Transverse colon (tissue), 4 donors: ENCODE data around the gene FITM2.

Source experiments
- POLR2AphosphoS5 ChIP-seq, 3 donors: sonication (generic); formaldehyde crosslinking; IDR thresholded peaks; one replicate each; pipeline ENCODE4 v1.6.1; 2016; ENCODE audit warnings: antibody characterized with exemption in 3 of 3
- TF ChIP-seq, protein P1 (sequence below), 5 experiments: fragments of 200-600 bp in 3 of 5; fragments of 450-650 bp in 2 of 5; sonication (generic) in 3 of 5; IDR thresholded peaks; 1 replicate in 2 of 5; 2 replicates in 3 of 5; pipeline ENCODE4 v1.5.1; 2016 to 2017; ENCODE audit warnings: antibody characterized with exemption in 5 of 5, inconsistent platforms in 3 of 5, mild to moderate bottlenecking in 2 of 5, moderate library complexity in 1 of 5

DNA sequence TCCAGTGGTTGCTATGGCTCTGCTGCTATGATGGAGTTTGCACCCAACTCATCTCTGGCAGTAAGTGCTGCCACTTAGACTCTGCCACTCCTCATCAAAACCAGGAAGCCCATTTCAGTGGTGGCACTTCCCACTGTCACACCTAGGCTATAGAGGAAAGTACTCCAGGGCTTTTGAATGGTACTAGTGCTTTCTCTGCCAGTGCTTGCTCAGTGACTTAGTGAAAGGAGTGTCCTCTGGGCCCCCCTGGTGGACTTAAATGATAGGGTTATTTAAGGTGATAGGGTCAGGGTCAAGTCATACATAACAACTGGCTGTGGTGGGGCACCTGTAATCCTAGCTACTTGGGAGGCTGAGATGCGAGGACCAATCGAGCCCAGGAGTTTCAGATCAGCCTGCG is 22.8 kb downstream of the FITM2 start:
- TF ChIP-seq, protein P1, sequence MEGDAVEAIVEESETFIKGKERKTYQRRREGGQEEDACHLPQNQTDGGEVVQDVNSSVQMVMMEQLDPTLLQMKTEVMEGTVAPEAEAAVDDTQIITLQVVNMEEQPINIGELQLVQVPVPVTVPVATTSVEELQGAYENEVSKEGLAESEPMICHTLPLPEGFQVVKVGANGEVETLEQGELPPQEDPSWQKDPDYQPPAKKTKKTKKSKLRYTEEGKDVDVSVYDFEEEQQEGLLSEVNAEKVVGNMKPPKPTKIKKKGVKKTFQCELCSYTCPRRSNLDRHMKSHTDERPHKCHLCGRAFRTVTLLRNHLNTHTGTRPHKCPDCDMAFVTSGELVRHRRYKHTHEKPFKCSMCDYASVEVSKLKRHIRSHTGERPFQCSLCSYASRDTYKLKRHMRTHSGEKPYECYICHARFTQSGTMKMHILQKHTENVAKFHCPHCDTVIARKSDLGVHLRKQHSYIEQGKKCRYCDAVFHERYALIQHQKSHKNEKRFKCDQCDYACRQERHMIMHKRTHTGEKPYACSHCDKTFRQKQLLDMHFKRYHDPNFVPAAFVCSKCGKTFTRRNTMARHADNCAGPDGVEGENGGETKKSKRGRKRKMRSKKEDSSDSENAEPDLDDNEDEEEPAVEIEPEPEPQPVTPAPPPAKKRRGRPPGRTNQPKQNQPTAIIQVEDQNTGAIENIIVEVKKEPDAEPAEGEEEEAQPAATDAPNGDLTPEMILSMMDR (IDR thresholded peaks at IDR 0.05) = no peak
- no peak for TF ChIP-seq POLR2AphosphoS5 (IDR thresholded peaks at IDR 0.05)
